ENCODE data around the gene GNA12.

DNA sequence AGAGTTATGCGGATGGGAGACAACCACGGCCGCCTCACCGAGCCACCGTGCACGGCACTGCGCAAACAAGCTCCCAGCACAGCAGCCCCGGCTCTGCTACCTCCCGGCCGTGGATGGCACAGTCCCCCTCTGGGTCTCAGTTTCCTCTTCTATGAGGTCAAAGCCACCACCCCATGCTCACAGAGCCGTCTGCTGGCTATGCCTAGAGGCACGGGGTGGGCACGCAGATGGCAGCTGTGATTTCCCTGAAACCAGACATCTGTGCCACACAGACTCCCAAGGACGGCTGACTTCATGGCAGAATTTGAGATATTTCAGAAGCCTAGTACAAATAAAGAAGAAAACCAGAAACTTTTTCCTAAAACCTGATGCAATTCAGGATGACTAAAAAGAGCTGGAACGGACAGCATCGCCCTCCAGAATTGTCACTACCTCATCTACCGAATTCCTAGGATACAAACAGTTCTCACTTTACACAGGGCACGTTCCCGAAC is 82.9 kb downstream of the GNA12 start:
- TF ChIP-seq POLR2A (IDR thresholded peaks at IDR 0.05): no peak
- TF ChIP-seq, protein P1, sequence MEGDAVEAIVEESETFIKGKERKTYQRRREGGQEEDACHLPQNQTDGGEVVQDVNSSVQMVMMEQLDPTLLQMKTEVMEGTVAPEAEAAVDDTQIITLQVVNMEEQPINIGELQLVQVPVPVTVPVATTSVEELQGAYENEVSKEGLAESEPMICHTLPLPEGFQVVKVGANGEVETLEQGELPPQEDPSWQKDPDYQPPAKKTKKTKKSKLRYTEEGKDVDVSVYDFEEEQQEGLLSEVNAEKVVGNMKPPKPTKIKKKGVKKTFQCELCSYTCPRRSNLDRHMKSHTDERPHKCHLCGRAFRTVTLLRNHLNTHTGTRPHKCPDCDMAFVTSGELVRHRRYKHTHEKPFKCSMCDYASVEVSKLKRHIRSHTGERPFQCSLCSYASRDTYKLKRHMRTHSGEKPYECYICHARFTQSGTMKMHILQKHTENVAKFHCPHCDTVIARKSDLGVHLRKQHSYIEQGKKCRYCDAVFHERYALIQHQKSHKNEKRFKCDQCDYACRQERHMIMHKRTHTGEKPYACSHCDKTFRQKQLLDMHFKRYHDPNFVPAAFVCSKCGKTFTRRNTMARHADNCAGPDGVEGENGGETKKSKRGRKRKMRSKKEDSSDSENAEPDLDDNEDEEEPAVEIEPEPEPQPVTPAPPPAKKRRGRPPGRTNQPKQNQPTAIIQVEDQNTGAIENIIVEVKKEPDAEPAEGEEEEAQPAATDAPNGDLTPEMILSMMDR (IDR thresholded peaks at IDR 0.05): no peak
